Activated CD8-positive, alpha-beta memory T cell treated with anti-CD3 and anti-CD28 coated beads for 48 hours (primary cell): ENCODE results near the gene PHLDA2.
"Not testable (repeated sequence)": the region's sequence is repeated elsewhere in the genome, so short reads cannot be mapped to it uniquely, and the experiment has no call there.

Experiments used
- DNase-seq, 3 experiments: peaks; one replicate each; pipeline ENCODE4 v3.0.0-alpha.2; 2020; ENCODE audit warnings: low read depth in 2 of 3, low spot score in 2 of 3

PHLDA2 gene

GRCh38 chr11:2945031-2945756 lies 16.0 kb upstream of the PHLDA2 start:
- no peak for DNase-seq

- no peak for DNase-seq
Measured at GRCh38 chr11:2944530-2944929, 15.3 kb upstream of the PHLDA2 start.

GRCh38 chr11:2943711-2944118 lies 14.5 kb upstream of the PHLDA2 start:
- DNase-seq = no peak

- no peak for DNase-seq
Measured at GRCh38 chr11:2942872-2943710, 13.9 kb upstream of the PHLDA2 start.

- DNase-seq = no peak
Measured at GRCh38 chr11:2942447-2942846, 13.2 kb upstream of the PHLDA2 start.

GRCh38 chr11:2940921-2941821 lies 12.0 kb upstream of the PHLDA2 start:
- no peak for DNase-seq

- DNase-seq = no peak
Measured at GRCh38 chr11:2940147-2940920, 11.1 kb upstream of the PHLDA2 start.

- not testable (repeated sequence) for DNase-seq
Measured at GRCh38 chr11:2938458-2939418, 9.5 kb upstream of the PHLDA2 start.

- DNase-seq = not testable (repeated sequence)
Measured at GRCh38 chr11:2937641-2938457, 8.6 kb upstream of the PHLDA2 start.

- no peak for DNase-seq
Measured at GRCh38 chr11:2934611-2935239, 5.5 kb upstream of the PHLDA2 start.

GRCh38 chr11:2934021-2934550 lies 4.9 kb upstream of the PHLDA2 start:
- DNase-seq = no peak

GRCh38 chr11:2933375-2934020 lies 4.3 kb upstream of the PHLDA2 start:
- DNase-seq = no peak

- DNase-seq = no peak
Measured at GRCh38 chr11:2932850-2933251, 3.6 kb upstream of the PHLDA2 start.

GRCh38 chr11:2931771-2932738 lies 2.8 kb upstream of the PHLDA2 start:
- DNase-seq = no peak

GRCh38 chr11:2931420-2931746 lies 2.2 kb upstream of the PHLDA2 start:
- DNase-seq = no peak

- no peak for DNase-seq
Measured at GRCh38 chr11:2930704-2931419, 1.6 kb upstream of the PHLDA2 start.
